Dendritic cell treated with granulocyte-macrophage colony-stimulating factor and Interleukin-4, amounts not matched to agents 40 ng/mL and 50 ng/mL, for 4 days (primary cell): ENCODE results near the gene TBC1D9.
"Not testable (repeated sequence)": the region's sequence is repeated elsewhere in the genome, so short reads cannot be mapped to it uniquely, and the experiment has no call there.

Experiments used
- H3K27ac Mint-ChIP-seq: one replicate; pipeline ENCODE4 v1.8.0; 2022; ENCODE audit warnings: mild to moderate bottlenecking, mixed read lengths
- H3K27me3 Mint-ChIP-seq: one replicate; pipeline ENCODE4 v1.8.0; 2022; ENCODE audit warnings: mild to moderate bottlenecking, mixed read lengths
- H3K36me3 Mint-ChIP-seq: one replicate; pipeline ENCODE4 v1.8.0; 2022; ENCODE audit warnings: low read depth, mixed read lengths
- H3K4me1 Mint-ChIP-seq: one replicate; pipeline ENCODE4 v1.8.0; 2022; ENCODE audit warnings: low read depth, mixed read lengths
- H3K4me3 Mint-ChIP-seq: one replicate; pipeline ENCODE4 v1.8.0; 2022; ENCODE audit warnings: mild to moderate bottlenecking, moderate library complexity, mixed read lengths
- H3K9me3 Mint-ChIP-seq: one replicate; pipeline ENCODE4 v1.8.0; 2022; ENCODE audit warnings: mixed read lengths
- intact Hi-C: fragments of 100-400 bp; cut with micrococcal nuclease; formaldehyde crosslinking; loops from one replicate; pipeline ENCODE4 v1.15.0; 2022

Gene TBC1D9

DNA sequence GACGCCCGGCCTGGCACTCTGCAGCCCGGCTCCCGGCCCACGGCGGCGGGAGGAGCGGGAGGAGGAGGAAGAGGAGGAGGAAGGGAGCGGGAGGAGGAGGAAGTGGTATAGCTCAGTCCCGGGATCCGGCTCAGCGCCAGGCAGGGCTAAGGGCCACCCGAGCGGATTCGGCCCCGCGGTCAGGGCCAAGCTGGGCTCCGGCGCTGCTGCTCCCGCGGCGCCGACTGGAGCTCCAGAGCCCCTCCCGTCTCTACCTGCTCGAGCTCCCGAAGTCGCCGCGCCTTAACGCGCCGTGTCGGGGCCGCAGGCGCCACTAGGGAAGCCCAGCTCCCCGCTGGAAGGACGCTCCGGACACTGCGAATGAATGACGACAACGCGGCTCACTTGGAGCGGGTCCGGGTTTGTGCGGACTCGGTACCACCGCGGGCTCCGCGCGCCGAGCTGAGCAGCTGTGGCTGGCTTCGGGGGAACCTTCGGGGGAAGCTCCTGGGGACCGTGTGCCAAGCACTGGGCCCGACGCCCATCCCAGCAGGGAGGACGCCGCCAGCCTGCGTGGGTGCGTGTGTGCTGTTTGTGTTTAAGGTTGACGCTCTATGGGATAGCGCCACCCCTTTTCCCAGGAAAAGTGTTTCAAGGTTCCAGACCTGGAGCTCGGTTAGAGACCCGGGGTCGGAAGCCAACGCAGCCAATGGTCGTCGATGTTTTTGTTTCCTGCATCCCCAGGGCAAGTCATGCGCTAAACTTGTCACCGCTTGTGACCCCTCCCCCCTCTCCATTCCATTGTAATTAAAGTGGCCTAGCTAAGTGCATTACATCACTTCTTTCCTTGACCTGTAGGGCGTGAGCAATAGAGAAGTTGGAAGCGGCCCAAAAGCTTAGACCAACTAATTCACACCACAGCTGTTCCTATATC is at the start of gene TBC1D9:
Gene TBC1D9, minus strand, starts transcription at position 67 of the 913 bp plus-strand sequence. CDS start 340 bp downstream, outside the sequence.
- peaks cover 41% of the 10 kb centered on the region for H3K4me1 Mint-ChIP-seq
- H3K27me3 Mint-ChIP-seq, result peaks cover 11% of the 10 kb centered on the region
- no peaks in the 10 kb centered on the region for H3K9me3 Mint-ChIP-seq
- intact Hi-C loops, result loop anchor here (1.0 to 10.0 kb wide), 2 partner anchors 34 to 78 kb away; no protein-coding TSS in a partner anchor
- H3K4me3 Mint-ChIP-seq, result peak within 1 kb of the TSS; percentile 84
- H3K36me3 Mint-ChIP-seq, result peaks cover 13% of the 10 kb centered on the region
- peak within 1 kb of the TSS; percentile 95 for H3K27ac Mint-ChIP-seq

DNA sequence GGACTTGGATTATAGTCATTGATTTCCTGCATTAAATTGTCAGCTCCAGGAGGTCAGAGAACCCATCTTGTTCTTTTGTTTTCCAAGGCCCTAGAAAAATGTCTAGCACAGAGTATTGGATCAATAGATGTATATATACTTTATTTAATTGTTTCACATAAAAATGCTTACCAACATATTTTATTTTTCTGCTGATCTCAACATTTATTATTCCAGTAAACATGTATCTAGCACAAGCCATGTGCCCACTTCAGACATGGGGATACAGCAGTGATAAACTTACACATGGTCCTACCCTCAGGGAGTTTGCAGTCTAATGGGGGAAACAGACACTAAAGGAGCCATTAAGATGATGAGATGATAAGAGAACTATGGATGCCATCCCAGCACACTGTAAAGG is 49.1 kb upstream of the TBC1D9 start:
- peaks cover 61% of the 10 kb centered on the region for H3K4me1 Mint-ChIP-seq
- no peaks in the 10 kb centered on the region for H3K27me3 Mint-ChIP-seq
- peaks cover 14% of the 10 kb centered on the region for H3K9me3 Mint-ChIP-seq
- no peaks in the 10 kb centered on the region for H3K36me3 Mint-ChIP-seq
- no peak overlapping the region for H3K4me3 Mint-ChIP-seq
- peak overlapping the region; percentile 42 for H3K27ac Mint-ChIP-seq
- intact Hi-C loops, result no loop called here

DNA sequence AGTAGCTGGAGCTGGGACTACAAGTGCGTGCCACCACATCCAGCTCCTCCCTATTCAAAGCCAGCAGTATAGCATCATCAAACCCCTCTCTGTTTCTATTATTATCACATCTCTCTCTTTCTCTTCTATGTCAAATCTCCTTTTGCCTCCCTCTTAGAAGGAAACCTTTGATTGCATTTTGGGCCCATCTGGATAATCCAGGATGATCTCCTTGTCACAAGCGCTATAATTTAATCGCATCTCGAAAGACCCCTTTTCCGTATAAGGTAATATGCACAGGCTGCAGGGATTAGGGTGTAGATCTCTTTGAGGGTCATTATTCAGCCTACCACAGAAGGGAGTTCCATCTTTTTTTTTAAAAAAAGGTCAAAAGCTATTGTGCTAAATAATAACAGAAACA is 46.4 kb upstream of the TBC1D9 start:
- Mint-ChIP-seq H3K27ac (no peak overlapping the region), H3K4me3 (no peak overlapping the region), H3K9me3 (peaks cover 14% of the 10 kb centered on the region), H3K36me3 (no peaks in the 10 kb centered on the region), H3K4me1 (peaks cover 59% of the 10 kb centered on the region), H3K27me3 (no peaks in the 10 kb centered on the region)
- intact Hi-C loops, result loop anchor here (5.0 kb wide), 1 partner anchor 45 kb away; no protein-coding TSS in a partner anchor

DNA sequence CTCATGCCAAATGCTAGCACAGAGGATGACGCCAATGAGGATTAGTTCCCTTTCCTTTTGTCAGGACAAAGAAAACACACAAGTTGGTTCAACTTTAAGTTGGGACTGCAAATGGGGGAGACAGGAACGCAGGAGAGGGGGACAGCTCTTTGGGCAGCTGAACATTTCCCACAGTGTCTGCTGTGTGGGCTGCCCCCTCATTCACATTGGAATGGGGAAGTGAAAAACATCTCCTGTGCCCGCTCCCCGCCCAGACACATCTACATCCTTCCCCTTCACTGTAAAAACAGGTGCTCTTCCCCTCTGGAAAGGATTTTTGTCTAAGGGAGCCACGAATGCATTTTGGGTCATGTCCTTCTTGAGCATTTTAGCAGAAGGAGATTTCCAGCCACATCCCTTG is 44.5 kb upstream of the TBC1D9 start:
- intact Hi-C loops, result loop anchor here (1.0 to 5.0 kb wide), 2 partner anchors 8 to 47 kb away; no protein-coding TSS in a partner anchor
- Mint-ChIP-seq H3K27me3 (no peaks in the 10 kb centered on the region), H3K4me1 (peaks cover 59% of the 10 kb centered on the region), H3K4me3 (no peak overlapping the region), H3K36me3 (no peaks in the 10 kb centered on the region), H3K9me3 (peaks cover 13% of the 10 kb centered on the region), H3K27ac (no peak overlapping the region)

DNA sequence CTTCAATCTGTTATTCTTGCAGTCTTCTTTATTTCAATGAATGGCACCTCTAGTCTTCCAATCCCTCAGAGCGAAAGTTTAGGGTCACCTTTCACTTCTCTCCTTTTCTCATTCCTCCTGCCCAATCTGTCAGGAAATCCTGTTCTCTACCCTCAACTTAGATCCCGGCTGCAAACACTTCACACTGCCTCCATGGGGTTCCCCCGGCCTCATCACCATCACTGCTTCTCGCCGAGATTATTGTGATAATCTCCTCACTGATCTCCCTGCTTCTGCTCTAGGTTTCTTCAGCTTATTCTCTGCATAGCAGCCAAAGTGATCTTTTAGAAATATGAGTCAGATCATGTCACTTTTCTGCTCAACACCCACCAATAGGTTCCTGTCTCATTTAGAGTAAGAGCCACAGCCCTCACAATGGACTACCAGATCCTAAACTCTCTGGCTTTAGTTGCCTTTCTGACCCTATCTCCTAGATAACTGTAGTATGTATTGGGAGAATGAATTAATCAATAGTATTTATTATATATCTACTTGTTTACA is 43.6 kb upstream of the TBC1D9 start:
- Mint-ChIP-seq H3K27me3 (no peaks in the 10 kb centered on the region), H3K36me3 (no peaks in the 10 kb centered on the region), H3K27ac (no peak overlapping the region), H3K4me3 (no peak overlapping the region), H3K9me3 (peaks cover 8% of the 10 kb centered on the region), H3K4me1 (peaks cover 59% of the 10 kb centered on the region)
- intact Hi-C loops, result loop anchor here (1.0 to 10.0 kb wide), 3 partner anchors 7 to 835 kb away; partner anchors contain the start of gene IL15

DNA sequence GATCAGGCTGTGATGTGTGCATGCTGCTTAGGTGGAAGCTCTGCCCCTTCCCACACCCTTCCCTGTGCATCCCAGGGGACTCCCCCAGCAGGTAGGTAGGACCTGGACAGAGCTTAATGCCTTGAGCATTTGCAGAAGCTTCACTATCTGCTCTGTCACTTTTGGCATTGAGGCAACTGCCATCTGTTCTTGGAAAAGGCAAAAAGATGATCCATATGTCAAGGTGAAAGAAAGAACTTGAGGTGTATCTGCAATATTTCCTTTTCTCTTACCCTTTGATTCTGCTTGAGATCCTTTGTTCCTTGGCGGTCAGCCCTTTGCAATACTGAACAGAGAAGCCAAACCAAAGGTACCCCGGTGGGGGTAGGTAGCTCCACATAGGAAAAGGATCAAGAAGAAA is 37.1 kb upstream of the TBC1D9 start:
- H3K9me3 Mint-ChIP-seq, result no peaks in the 10 kb centered on the region
- H3K4me3 Mint-ChIP-seq, result no peak overlapping the region
- H3K27ac Mint-ChIP-seq, result no peak overlapping the region
- no peaks in the 10 kb centered on the region for H3K36me3 Mint-ChIP-seq
- intact Hi-C loops, result loop anchor here (10.0 kb wide), 1 partner anchor 842 kb away; the partner anchor contains the start of gene IL15
- H3K27me3 Mint-ChIP-seq, result no peaks in the 10 kb centered on the region
- peaks cover 71% of the 10 kb centered on the region for H3K4me1 Mint-ChIP-seq

DNA sequence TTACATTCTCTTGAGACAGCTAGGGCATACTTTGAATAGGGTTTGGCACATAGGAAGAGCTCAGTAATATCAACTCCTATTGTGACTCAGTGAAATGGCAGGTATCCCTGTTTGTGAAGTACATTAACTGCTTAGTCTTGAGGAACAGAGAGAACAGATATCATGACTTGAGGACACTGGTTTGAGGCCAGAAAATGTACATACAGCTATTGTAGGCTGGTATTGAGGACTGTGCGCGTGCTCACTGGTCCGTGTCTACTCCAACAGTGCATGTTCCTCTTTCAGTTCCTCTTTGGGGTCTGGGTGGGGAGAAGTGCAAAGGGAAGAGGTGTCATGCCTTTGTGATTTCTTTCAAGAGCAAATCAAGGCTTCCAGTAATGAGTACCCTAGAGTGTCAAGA is 34.6 kb upstream of the TBC1D9 start:
- Mint-ChIP-seq H3K27ac (peak overlapping the region; percentile 92), H3K9me3 (no peaks in the 10 kb centered on the region), H3K4me1 (peaks cover 58% of the 10 kb centered on the region), H3K4me3 (no peak overlapping the region), H3K27me3 (no peaks in the 10 kb centered on the region), H3K36me3 (no peaks in the 10 kb centered on the region)
- intact Hi-C loops, result loop anchor here (1.0 to 10.0 kb wide), 2 partner anchors 33 to 844 kb away; partner anchors contain the start of gene IL15

DNA sequence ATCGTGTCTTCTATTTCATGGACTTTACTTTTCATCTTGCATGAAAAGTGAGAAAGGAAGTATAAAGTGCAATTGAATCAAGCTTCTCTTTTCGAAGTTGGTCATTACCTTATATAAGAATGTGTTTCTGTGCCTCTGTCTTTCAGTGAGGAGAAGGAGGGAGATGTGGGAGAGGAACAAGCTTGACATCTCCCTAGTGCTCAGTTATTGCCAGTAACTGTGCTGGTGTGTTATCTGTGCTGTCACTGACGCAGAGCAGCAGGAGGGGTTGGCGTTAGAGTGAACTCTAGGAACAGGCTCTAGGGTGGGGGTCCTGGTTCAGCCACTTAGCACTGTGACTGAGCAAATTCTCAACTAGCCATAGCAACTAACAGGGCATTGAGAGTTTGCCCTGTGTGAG is 34.0 kb upstream of the TBC1D9 start:
- H3K36me3 Mint-ChIP-seq, result no peaks in the 10 kb centered on the region
- H3K4me1 Mint-ChIP-seq, result peaks cover 56% of the 10 kb centered on the region
- intact Hi-C loops, result loop anchor here (1.0 to 10.0 kb wide), 2 partner anchors 33 to 845 kb away; partner anchors contain the start of gene IL15
- H3K27me3 Mint-ChIP-seq, result no peaks in the 10 kb centered on the region
- H3K27ac Mint-ChIP-seq, result peak overlapping the region; percentile 92
- H3K9me3 Mint-ChIP-seq, result no peaks in the 10 kb centered on the region
- H3K4me3 Mint-ChIP-seq, result peak overlapping the region; percentile 13

DNA sequence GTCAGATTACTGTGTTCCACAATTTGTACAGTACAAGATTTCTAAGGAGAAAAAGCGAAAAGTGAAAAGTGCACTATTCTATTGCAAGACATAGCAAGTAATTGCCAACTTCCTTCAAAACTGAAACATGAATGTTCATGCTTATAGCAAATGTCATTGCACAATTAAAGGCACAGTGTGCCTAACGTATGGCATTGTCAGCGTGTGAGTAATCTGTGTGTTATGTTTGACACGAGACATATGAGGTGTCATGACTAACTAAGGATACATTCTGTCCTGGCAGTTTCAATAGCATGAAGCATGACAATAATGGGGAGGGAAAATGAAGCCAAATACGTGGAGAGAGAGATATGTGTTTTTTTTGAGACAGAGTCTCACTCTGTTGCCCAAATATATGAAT is 33.6 kb upstream of the TBC1D9 start:
- H3K4me3 Mint-ChIP-seq, result peak overlapping the region; percentile 47
- H3K4me1 Mint-ChIP-seq, result peaks cover 54% of the 10 kb centered on the region
- intact Hi-C loops, result loop anchor here (1.0 to 10.0 kb wide), 2 partner anchors 32 to 845 kb away; partner anchors contain the start of gene IL15
- H3K36me3 Mint-ChIP-seq, result no peaks in the 10 kb centered on the region
- no peaks in the 10 kb centered on the region for H3K27me3 Mint-ChIP-seq
- H3K9me3 Mint-ChIP-seq, result no peaks in the 10 kb centered on the region
- peak overlapping the region; percentile 92 for H3K27ac Mint-ChIP-seq

DNA sequence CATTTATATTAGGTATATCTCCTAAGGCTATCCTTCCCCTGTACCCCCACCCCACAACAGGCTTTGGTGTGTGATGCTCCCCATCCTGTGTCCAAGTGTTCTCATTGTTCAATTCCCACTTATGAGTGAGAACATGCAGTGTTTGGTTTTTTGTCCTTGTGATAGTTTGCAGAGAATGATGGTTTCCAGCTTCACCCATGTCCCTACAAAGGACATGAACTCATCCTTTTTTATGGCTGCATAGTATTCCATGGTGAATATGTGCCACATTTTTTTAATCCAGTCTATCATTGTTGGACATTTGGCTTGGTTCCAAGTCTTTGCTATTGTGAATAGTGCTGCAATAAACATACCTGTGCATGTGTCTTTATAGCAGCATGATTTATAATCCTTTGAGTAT is 26.6 kb upstream of the TBC1D9 start:
- H3K27ac Mint-ChIP-seq, H3K9me3 Mint-ChIP-seq, H3K4me3 Mint-ChIP-seq, intact Hi-C loops, H3K27me3 Mint-ChIP-seq, H3K36me3 Mint-ChIP-seq: not testable (repeated sequence)
- H3K4me1 Mint-ChIP-seq, result peaks cover 16% of the 10 kb centered on the region

DNA sequence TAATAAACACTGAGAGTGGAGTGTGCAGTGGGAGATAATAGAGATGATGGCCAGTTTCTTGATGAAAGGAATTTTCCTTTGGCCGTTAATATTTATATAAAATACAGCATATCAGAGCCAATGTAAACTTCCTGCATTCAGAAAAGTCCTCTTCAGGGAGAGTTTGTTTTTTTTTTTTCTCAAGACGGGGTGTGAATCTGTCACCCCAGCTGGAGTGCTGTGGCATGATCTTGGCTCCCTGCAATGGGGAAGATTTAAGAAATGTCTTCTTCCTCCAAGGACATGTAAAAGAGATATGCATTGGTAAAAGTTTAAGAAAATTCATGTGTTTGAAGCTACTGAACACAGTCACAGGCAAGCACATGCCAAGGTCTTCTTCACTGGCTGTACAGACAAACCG is 25.4 kb upstream of the TBC1D9 start:
- Mint-ChIP-seq H3K27ac (no peak overlapping the region), H3K4me3 (no peak overlapping the region), H3K27me3 (no peaks in the 10 kb centered on the region), H3K4me1 (peaks cover 5% of the 10 kb centered on the region), H3K36me3 (no peaks in the 10 kb centered on the region), H3K9me3 (no peaks in the 10 kb centered on the region)
- intact Hi-C loops, result no loop called here

DNA sequence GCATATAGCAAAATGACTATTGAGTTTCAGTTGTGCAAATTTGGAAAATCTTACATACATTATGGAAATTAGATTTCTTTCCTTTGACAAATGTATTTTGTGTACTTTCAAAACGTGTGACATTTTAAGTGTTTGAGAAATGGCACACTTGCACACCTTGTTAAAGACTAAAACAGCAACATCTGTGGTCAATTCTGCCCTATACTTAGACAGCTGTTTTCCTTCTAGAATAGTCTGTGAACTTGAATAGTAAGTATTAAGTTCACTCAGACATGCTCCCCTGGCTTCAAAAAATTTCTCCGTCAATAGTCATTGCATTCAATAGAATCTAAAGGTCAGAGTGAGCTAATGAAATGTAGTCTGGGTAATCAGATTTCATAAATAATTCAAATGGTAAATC is 21.7 kb upstream of the TBC1D9 start:
- no peaks in the 10 kb centered on the region for H3K27me3 Mint-ChIP-seq
- H3K9me3 Mint-ChIP-seq, result no peaks in the 10 kb centered on the region
- intact Hi-C loops, result no loop called here
- H3K27ac Mint-ChIP-seq, result no peak overlapping the region
- H3K4me3 Mint-ChIP-seq, result no peak overlapping the region
- no peaks in the 10 kb centered on the region for H3K36me3 Mint-ChIP-seq
- peaks cover 5% of the 10 kb centered on the region for H3K4me1 Mint-ChIP-seq

DNA sequence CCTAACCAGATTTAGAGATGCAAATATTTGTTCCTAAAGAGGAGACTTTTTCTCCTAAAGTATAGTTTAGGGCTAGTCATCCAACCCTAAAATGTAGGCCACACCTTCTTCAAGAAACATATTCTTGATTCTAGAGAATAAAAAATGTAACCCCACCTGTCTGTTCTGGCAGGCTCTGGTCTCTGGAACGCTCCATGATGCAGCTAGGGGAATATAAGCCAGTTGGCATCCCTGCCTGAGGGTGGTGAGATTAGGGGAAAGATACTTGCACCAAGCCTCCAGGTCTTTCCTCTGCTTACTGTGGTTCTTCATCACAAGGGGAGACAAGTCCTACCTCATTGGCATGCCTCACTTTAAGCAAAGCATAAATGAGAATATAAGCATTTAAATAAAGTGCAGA is 21.2 kb upstream of the TBC1D9 start:
- Mint-ChIP-seq H3K9me3 (no peaks in the 10 kb centered on the region), H3K36me3 (no peaks in the 10 kb centered on the region), H3K27ac (no peak overlapping the region), H3K4me3 (no peak overlapping the region), H3K4me1 (peaks cover 5% of the 10 kb centered on the region), H3K27me3 (no peaks in the 10 kb centered on the region)
- intact Hi-C loops, result no loop called here

DNA sequence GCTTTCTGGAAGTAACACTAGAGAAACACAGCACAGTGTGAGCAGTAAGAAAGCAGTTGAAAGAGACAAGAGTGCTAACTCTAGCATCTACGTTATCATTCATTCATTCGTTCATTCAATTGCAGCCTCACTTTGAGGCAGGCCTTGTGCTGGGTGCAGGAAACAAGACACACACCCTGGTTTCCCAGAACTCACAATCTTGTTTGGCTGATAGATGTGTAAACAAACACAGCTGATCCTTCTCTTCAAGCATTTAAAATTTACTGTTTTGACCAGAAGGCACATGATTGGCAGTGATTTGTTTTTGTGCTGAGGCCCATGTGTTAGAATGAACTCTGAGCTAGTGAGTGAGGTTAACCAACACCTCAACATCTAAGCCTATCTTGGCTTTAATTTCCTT is 20.4 kb upstream of the TBC1D9 start:
- Mint-ChIP-seq H3K36me3 (no peaks in the 10 kb centered on the region), H3K4me1 (no peaks in the 10 kb centered on the region), H3K9me3 (no peaks in the 10 kb centered on the region), H3K27ac (no peak overlapping the region), H3K27me3 (no peaks in the 10 kb centered on the region), H3K4me3 (no peak overlapping the region)
- intact Hi-C loops, result no loop called here
